Ureter (tissue), 1 donor: ENCODE measurements around the gene MRPS10. TPM values are rescaled to one million over a fixed set of nuclear protein-coding genes. Genes with fewer than 3 reads are reported as not detected.
"Not testable (repeated sequence)": the region's sequence is repeated elsewhere in the genome, so short reads cannot be mapped to it uniquely, and the experiment has no call there.

Experiments
- DNase-seq: peaks from one replicate; pipeline ENCODE4 v3.0.0-alpha.2; 2020; ENCODE audit warnings: low spot score
- total RNA-seq: library from RNA; stranded (reverse); gene quantifications from one replicate; pipeline ENCODE4 v1.2.4, GENCODE V29; 2023
- donor health status: DM: yes; HTN: yes; CAD: no.

MRPS10 gene
- total RNA-seq, 1 donor from 2014 or later = 39.0 TPM

GRCh38 chr6:42176981-42177380 lies 40.7 kb downstream of the MRPS10 start:
- no peak for DNase-seq

- DNase-seq = no peak
Measured at GRCh38 chr6:42175860-42176259, 41.8 kb downstream of the MRPS10 start.

GRCh38 chr6:42173101-42173500 lies 44.6 kb downstream of the MRPS10 start, which contains the start of gene GUCA1A:
GUCA1A (plus strand) TSS chr6:42173364; CDS start chr6:42173614, 250 bp downstream.
- no peak for DNase-seq

- DNase-seq = no peak
Measured at GRCh38 chr6:42171813-42172581, 45.7 kb downstream of the MRPS10 start.

- not testable (repeated sequence) for DNase-seq
Measured at GRCh38 chr6:42169780-42170179, 47.9 kb downstream of the MRPS10 start.

GRCh38 chr6:42168650-42169049 lies 49.0 kb downstream of the MRPS10 start:
- no peak for DNase-seq

- DNase-seq = peak; percentile 77
Measured at GRCh38 chr6:42166444-42167141, 51.1 kb downstream of the MRPS10 start.

- DNase-seq = no peak
Measured at GRCh38 chr6:42165016-42165415, 52.6 kb downstream of the MRPS10 start.

- DNase-seq = no peak
Measured at GRCh38 chr6:42163981-42164380, 53.7 kb downstream of the MRPS10 start.

- no peak for DNase-seq
Measured at GRCh38 chr6:42162812-42163211, 54.8 kb downstream of the MRPS10 start.

- DNase-seq = no peak
Measured at GRCh38 chr6:42162384-42162783, 55.3 kb downstream of the MRPS10 start.

- no peak for DNase-seq
Measured at GRCh38 chr6:42159431-42160024, 58.1 kb downstream of the MRPS10 start.

- DNase-seq = no peak
Measured at GRCh38 chr6:42158631-42159030, 59.0 kb downstream of the MRPS10 start.

- no peak for DNase-seq
Measured at GRCh38 chr6:42158011-42158410, 59.6 kb downstream of the MRPS10 start.

Other genes starting within 250 kb of the MRPS10 start
- 34.2 TPM for gene TAF8, start 167.3 kb downstream of the MRPS10 start, total RNA-seq
- gene C6orf132, start 75.2 kb downstream of the MRPS10 start, total RNA-seq = 69.3 TPM
- gene GUCA1A, start 44.5 kb downstream of the MRPS10 start, total RNA-seq = not detected
- 1.4 TPM for gene GUCA1B, start 22.9 kb downstream of the MRPS10 start, total RNA-seq
- 24.7 TPM for gene TRERF1, start 234.1 kb upstream of the MRPS10 start, total RNA-seq